ENCODE measurements around the gene DHRS3.

DNA sequence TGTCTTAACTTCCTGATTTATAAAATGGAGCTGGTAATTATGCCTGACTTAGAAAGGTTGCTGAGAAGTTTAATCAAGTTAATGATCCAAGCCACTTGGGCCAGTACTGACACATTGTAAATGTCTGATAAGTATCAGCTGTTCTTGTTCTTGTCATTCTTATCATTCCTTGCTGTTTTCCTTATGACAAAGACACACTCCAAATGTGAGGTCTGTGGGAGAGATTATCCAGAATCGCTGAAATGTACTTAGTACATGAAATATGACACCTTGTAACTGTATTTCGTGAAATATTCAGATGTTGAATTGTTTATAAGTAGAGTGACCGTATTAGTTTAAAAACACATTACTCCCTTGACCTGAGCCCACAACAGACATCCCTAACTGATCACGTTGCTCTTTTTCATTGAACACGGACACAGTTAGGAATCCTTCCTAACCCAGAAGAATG is 32.0 kb upstream of the DHRS3 start:
- TF ChIP-seq, protein P1, sequence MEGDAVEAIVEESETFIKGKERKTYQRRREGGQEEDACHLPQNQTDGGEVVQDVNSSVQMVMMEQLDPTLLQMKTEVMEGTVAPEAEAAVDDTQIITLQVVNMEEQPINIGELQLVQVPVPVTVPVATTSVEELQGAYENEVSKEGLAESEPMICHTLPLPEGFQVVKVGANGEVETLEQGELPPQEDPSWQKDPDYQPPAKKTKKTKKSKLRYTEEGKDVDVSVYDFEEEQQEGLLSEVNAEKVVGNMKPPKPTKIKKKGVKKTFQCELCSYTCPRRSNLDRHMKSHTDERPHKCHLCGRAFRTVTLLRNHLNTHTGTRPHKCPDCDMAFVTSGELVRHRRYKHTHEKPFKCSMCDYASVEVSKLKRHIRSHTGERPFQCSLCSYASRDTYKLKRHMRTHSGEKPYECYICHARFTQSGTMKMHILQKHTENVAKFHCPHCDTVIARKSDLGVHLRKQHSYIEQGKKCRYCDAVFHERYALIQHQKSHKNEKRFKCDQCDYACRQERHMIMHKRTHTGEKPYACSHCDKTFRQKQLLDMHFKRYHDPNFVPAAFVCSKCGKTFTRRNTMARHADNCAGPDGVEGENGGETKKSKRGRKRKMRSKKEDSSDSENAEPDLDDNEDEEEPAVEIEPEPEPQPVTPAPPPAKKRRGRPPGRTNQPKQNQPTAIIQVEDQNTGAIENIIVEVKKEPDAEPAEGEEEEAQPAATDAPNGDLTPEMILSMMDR (IDR thresholded peaks at IDR 0.05), result no peak
- TF ChIP-seq POLR2AphosphoS5 (IDR thresholded peaks at IDR 0.05) (no peak), POLR2A (IDR thresholded peaks at IDR 0.05) (no peak)

Measured in suprapubic skin (tissue), 4 donors.